ENCODE results near the gene TNC. TPM values are rescaled to one million over a fixed set of nuclear protein-coding genes. Genes with fewer than 3 reads are reported as not detected.

The TNC gene
- total and polyA plus RNA-seq, 2 of the 4 experiments (the other 2 are of a cell fraction): 192 to 253 TPM

- Histone ChIP-seq H3K14ac (replicated peaks; ENCODE audit: low read depth, low read length) (no peak overlapping the region), H3K27me3 (ENCODE audit: control insufficient read depth, insufficient read depth, low read length) (peaks cover 51% of the 10 kb centered on the region), H3K18ac (ENCODE audit: low read depth, low read length) (no peak overlapping the region), H4K5ac (ENCODE audit: low read depth, low read length) (no peak overlapping the region), H2BK20ac (ENCODE audit: low read depth, low read length) (no peak overlapping the region), H3K9me1 (ENCODE audit: insufficient read depth, low read length) (0 out of 2 replicates have a peak, but pooled peaks cover 6% of the 10 kb centered on the region), H3K23ac (ENCODE audit: low read depth, low read length) (no peak overlapping the region), H3K4me1 (ENCODE audit: control insufficient read depth, insufficient read depth, low read length) (no peaks in the 10 kb centered on the region), H2BK120ac (ENCODE audit: low read depth, low read length) (no peak overlapping the region), H4K8ac (ENCODE audit: low read depth in 2 of 2, low read length in 2 of 2) (no peak overlapping the region), H3K9ac (ENCODE audit: low read depth, low read length) (no peak overlapping the region), H4K91ac (ENCODE audit: insufficient read depth, low read depth, low read length) (no peak overlapping the region), H3K4ac (ENCODE audit: low read depth, low read length) (no peak overlapping the region), H3K4me3 (ENCODE audit: insufficient read depth, low read depth, low read length) (no peak overlapping the region), H2AK9ac (replicated peaks; ENCODE audit: low read depth, low read length, poor library complexity) (no peak overlapping the region), H3K4me2 (ENCODE audit: low read depth, low read length) (no peak overlapping the region), H3K36me3 (ENCODE audit: control insufficient read depth, insufficient read depth, low read length) (no peaks in the 10 kb centered on the region), H2AFZ (replicated peaks; ENCODE audit: low read length, poor library complexity) (no peak overlapping the region), H3K79me1 (ENCODE audit: low read depth in 1 of 2, low read length in 2 of 2) (no peaks in the 10 kb centered on the region), H3K9me3 (ENCODE audit: control insufficient read depth, insufficient read depth, low read length) (no peaks in the 10 kb centered on the region; the same call in 1 of the 2 replicates), H3K56ac (ENCODE audit: extremely low read depth, insufficient read depth, low read length) (no peak overlapping the region), H2AK5ac (ENCODE audit: low read depth, low read length) (no peak overlapping the region), H2BK15ac (ENCODE audit: low read depth, low read length) (no peak overlapping the region), H3K27ac (ENCODE audit: insufficient read depth, low read length) (no peak overlapping the region), H4K20me1 (ENCODE audit: insufficient read depth, low read length) (no peaks in the 10 kb centered on the region), H2BK5ac (ENCODE audit: low read depth, low read length, poor library complexity, severe bottlenecking) (no peak overlapping the region)
- intact Hi-C loops (cut with micrococcal nuclease) (no loop called here), in situ Hi-C loops (cut with MboI; ENCODE audit: low sequenced_read_pairs) (no loop called here), dilution Hi-C loops (cut with HindIII; ENCODE audit: low sequenced_read_pairs, unreplicated experiment) (no loop called here)
- POLR2A ChIA-PET (ENCODE audit: unreplicated experiment): no interaction called here
- DNase-seq: no peak
- no peak for ATAC-seq (ENCODE audit: low read depth)
- TF ChIP-seq, protein P1, sequence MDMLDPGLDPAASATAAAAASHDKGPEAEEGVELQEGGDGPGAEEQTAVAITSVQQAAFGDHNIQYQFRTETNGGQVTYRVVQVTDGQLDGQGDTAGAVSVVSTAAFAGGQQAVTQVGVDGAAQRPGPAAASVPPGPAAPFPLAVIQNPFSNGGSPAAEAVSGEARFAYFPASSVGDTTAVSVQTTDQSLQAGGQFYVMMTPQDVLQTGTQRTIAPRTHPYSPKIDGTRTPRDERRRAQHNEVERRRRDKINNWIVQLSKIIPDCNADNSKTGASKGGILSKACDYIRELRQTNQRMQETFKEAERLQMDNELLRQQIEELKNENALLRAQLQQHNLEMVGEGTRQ (IDR thresholded peaks at IDR 0.05; ENCODE audit: low read depth, low read length): no peak
- TF ChIP-seq RFX5 (IDR thresholded peaks at IDR 0.05; ENCODE audit: low read depth, low read length) (no peak), RAD21 (IDR thresholded peaks at IDR 0.05; ENCODE audit: low read length) (no peak), RCOR1 (IDR thresholded peaks at IDR 0.05; ENCODE audit: insufficient replicate concordance, low read length) (no peak), SMC3 (IDR thresholded peaks at IDR 0.05; ENCODE audit: low read depth, low read length) (no peak), BHLHE40 (IDR thresholded peaks at IDR 0.05; ENCODE audit: low read depth, low read length) (no peak), NFE2L2 (IDR thresholded peaks at IDR 0.05; ENCODE audit: low read depth, low read length) (no peak), MXI1 (IDR thresholded peaks at IDR 0.05; ENCODE audit: borderline replicate concordance, low read depth, low read length) (no peak), POLR2A (IDR thresholded peaks at IDR 0.05; ENCODE audit: low read depth, low read length) (no peak), CEBPB (IDR thresholded peaks at IDR 0.05; ENCODE audit: low read depth, low read length) (no peak), CHD1 (IDR thresholded peaks at IDR 0.05; ENCODE audit: low read depth, low read length) (no peak), MAZ (IDR thresholded peaks at IDR 0.05; ENCODE audit: borderline replicate concordance, low read depth, low read length) (no peak), CTCF (conservative IDR thresholded peaks at IDR 0.05; ENCODE audit: low read depth, low read length) (no peak), FOS (IDR thresholded peaks at IDR 0.05; ENCODE audit: low read depth, low read length) (no peak), MAFK (IDR thresholded peaks at IDR 0.05; ENCODE audit: low read depth, low read length) (no peak)
- TF ChIP-seq, protein P2, sequence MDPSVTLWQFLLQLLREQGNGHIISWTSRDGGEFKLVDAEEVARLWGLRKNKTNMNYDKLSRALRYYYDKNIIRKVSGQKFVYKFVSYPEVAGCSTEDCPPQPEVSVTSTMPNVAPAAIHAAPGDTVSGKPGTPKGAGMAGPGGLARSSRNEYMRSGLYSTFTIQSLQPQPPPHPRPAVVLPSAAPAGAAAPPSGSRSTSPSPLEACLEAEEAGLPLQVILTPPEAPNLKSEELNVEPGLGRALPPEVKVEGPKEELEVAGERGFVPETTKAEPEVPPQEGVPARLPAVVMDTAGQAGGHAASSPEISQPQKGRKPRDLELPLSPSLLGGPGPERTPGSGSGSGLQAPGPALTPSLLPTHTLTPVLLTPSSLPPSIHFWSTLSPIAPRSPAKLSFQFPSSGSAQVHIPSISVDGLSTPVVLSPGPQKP (IDR thresholded peaks at IDR 0.05; ENCODE audit: borderline replicate concordance, low read depth, low read length): no peak
- CTCF ChIA-PET: no interaction called here
- BruUV-seq (replicated peaks): no TSS peak
Measured at GRCh38 chr9:114994768-114995167, 123.2 kb downstream of the TNC start.

Measured in IMR-90 (cell line).